ENCODE results near the gene ASTL.

DNA sequence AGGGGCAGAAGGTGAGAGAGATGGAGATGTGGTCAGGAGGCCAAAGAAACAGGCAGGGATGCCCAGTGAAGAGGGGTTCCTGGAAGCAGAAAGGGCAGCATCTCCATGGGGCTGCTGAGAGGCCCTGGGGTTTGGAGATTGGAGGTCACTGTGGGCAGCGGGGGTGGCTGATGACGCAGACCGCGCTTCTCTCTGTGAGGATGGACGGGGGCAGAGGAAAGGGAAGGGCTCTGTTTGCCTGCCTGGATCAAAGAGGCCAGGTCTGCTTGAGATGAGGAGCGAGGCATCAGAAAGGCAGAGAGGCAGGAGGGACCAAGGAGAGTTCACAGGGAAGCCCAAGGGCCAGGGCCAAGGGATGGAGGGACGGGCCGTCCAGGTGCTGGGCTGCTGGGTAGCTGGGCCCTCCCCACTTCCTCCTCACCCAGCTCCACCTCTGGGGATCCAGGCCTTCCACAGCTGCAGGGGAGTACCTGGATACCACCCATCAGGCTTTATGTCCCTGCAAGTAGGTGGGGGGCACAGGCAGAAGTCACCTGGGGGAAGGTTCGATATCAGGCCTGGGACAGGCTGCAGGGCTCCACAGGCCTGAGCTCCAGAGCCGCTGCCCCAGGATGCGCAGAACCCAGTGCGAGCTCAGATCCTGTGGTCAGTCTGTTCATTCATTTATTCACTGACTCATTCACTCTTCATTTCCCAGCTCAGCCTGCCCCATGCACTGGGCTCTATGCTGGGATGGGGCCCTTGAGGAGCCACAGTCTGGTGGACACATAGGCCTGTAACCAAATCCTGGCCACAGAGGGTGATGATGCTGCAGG, 52.6 kb downstream of the ASTL start:
- TF ChIP-seq, protein P1, sequence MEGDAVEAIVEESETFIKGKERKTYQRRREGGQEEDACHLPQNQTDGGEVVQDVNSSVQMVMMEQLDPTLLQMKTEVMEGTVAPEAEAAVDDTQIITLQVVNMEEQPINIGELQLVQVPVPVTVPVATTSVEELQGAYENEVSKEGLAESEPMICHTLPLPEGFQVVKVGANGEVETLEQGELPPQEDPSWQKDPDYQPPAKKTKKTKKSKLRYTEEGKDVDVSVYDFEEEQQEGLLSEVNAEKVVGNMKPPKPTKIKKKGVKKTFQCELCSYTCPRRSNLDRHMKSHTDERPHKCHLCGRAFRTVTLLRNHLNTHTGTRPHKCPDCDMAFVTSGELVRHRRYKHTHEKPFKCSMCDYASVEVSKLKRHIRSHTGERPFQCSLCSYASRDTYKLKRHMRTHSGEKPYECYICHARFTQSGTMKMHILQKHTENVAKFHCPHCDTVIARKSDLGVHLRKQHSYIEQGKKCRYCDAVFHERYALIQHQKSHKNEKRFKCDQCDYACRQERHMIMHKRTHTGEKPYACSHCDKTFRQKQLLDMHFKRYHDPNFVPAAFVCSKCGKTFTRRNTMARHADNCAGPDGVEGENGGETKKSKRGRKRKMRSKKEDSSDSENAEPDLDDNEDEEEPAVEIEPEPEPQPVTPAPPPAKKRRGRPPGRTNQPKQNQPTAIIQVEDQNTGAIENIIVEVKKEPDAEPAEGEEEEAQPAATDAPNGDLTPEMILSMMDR (IDR thresholded peaks at IDR 0.05; ENCODE audit: insufficient read depth, low read length): no peak
- no peak for TF ChIP-seq POLR2AphosphoS5 (IDR thresholded peaks at IDR 0.05; ENCODE audit: low read depth)
- TF ChIP-seq REST (IDR thresholded peaks at IDR 0.05; ENCODE audit: insufficient replicate concordance, low read depth): no peak
- TF ChIP-seq SPI1 (IDR thresholded peaks at IDR 0.05; ENCODE audit: borderline replicate concordance, low read depth): no peak
- TF ChIP-seq GABPA (IDR thresholded peaks at IDR 0.05; ENCODE audit: low read depth): no peak

Measured in HL-60 (cell line).